ENCODE results near the gene CENPM.

The CENPM gene

GRCh38 chr22:41893591-41894375 lies 53.2 kb downstream of the CENPM start:
- no peak overlapping the region for H3K4me3 ChIP-seq (ENCODE audit: low read depth, low read length)
- TF ChIP-seq CTCF (IDR thresholded peaks at IDR 0.05; ENCODE audit: borderline replicate concordance, insufficient read depth, low read depth, low read length): no peak

DNA sequence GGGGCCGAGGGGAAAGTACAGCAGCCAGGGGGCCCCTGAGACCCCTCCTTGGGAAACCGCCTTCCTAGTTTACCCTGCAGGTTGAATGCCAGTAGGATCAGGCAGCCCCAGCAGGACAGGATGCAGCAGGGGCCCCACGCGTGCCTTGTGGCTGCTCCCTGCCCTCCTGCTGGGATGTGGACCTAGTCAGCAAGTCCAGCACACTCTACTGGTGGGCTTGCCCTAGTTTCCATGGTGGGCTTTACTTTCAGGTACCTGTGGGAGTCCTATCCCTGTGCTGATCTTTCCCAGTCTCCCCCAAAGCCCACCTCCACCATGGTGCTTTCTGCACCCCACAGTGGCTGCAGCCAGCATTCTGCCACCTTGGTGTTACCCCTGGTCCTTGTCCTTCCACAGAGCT lies 54.2 kb downstream of the CENPM start:
- H3K4me3 ChIP-seq (ENCODE audit: low read depth, low read length): no peak overlapping the region
- no peak for TF ChIP-seq CTCF (IDR thresholded peaks at IDR 0.05; ENCODE audit: borderline replicate concordance, insufficient read depth, low read depth, low read length)

- TF ChIP-seq CTCF (IDR thresholded peaks at IDR 0.05; ENCODE audit: borderline replicate concordance, insufficient read depth, low read depth, low read length): no peak
- H3K4me3 ChIP-seq (ENCODE audit: low read depth, low read length): no peak overlapping the region
Observed at GRCh38 chr22:41891407-41891806, 55.5 kb downstream of the CENPM start.

Data from GM12875 (cell line).